Hematopoietic multipotent progenitor cell treated with erythropoietin and hydrocortisone succinate and interleukin-3 and kit ligand, for 6 days (in vitro differentiated cells): ENCODE data around the gene DPYSL3.
"Not testable (repeated sequence)": the region's sequence is repeated elsewhere in the genome, so short reads cannot be mapped to it uniquely, and the experiment has no call there.

Experiments
- DNase-seq: peaks from one replicate; pipeline ENCODE4 v3.0.0-alpha.2; 2015

The DPYSL3 gene

GRCh38 chr5:147509710-147510651 is at the start of gene DPYSL3:
Gene DPYSL3 (minus strand): TSS chr5:147510068. CDS start chr5:147509858, 210 bp downstream.
- DNase-seq = peak; percentile 55

GRCh38 chr5:147558826-147559225 is 49.0 kb upstream of the DPYSL3 start:
- DNase-seq = peak; percentile 66

- DNase-seq = no peak
These were observed 48.2 kb upstream of the DPYSL3 start for GRCh38 chr5:147557876-147558745.

GRCh38 chr5:147555176-147555575 is 45.3 kb upstream of the DPYSL3 start:
- peak; percentile 27 for DNase-seq

GRCh38 chr5:147554261-147554817 is 44.5 kb upstream of the DPYSL3 start:
- no peak for DNase-seq

GRCh38 chr5:147553817-147554216 is 43.9 kb upstream of the DPYSL3 start:
- not testable (repeated sequence) for DNase-seq

GRCh38 chr5:147552897-147553296 is 43.0 kb upstream of the DPYSL3 start:
- no peak for DNase-seq

- DNase-seq = no peak
These were observed 41.8 kb upstream of the DPYSL3 start for GRCh38 chr5:147551677-147552076.

- no peak for DNase-seq
These were observed 37.9 kb upstream of the DPYSL3 start for GRCh38 chr5:147547730-147548129.

- no peak for DNase-seq
These were observed 34.7 kb upstream of the DPYSL3 start for GRCh38 chr5:147544556-147544955.

- DNase-seq = no peak
These were observed 29.2 kb upstream of the DPYSL3 start for GRCh38 chr5:147539053-147539452.

- no peak for DNase-seq
These were observed 28.4 kb upstream of the DPYSL3 start for GRCh38 chr5:147538236-147538635.

- no peak for DNase-seq
These were observed 24.5 kb upstream of the DPYSL3 start for GRCh38 chr5:147534172-147534951.

GRCh38 chr5:147532156-147532555 is 22.3 kb upstream of the DPYSL3 start:
- DNase-seq = no peak

- DNase-seq = no peak
These were observed 20.9 kb upstream of the DPYSL3 start for GRCh38 chr5:147530530-147531389.

GRCh38 chr5:147523069-147523468 is 13.2 kb upstream of the DPYSL3 start:
- DNase-seq = no peak

GRCh38 chr5:147522435-147522834 is 12.6 kb upstream of the DPYSL3 start:
- no peak for DNase-seq

GRCh38 chr5:147520450-147520849 is 10.6 kb upstream of the DPYSL3 start:
- DNase-seq = peak; percentile 9

- no peak for DNase-seq
These were observed 9.5 kb upstream of the DPYSL3 start for GRCh38 chr5:147519380-147519779.

GRCh38 chr5:147517383-147517782 is 7.5 kb upstream of the DPYSL3 start:
- DNase-seq = no peak

- DNase-seq = no peak
These were observed 5.4 kb upstream of the DPYSL3 start for GRCh38 chr5:147515269-147515668.
